Cardiac muscle cell (in vitro differentiated cells and primary cell): Measurements from ENCODE around the gene MYO5A. TPM values are rescaled to one million over a fixed set of nuclear protein-coding genes. Genes with fewer than 3 reads are reported as not detected.
A peak's percentile ranks its signal among the peaks of the same experiment; 100 is the strongest.
"Not testable (repeated sequence)": the region's sequence is repeated elsewhere in the genome, so short reads cannot be mapped to it uniquely, and the experiment has no call there.

Experiments
- DNase-seq, 2 donors: peaks; one replicate each; pipeline versions ENCODE4 v3.0.0 to v3.0.0-alpha.2; 2010 to 2017; ENCODE audit warnings: low read depth in 1 of 2, low spot score in 1 of 2
- H3K27ac ChIP-seq: fragments of 200-600 bp; sonication (generic); 2 replicates; pipeline ENCODE4 v1.5.1; 2016
- H3K27me3 ChIP-seq: fragments of 200-600 bp; sonication (generic); 2 replicates; pipeline ENCODE4 v1.6.0; 2016; ENCODE audit warnings: control low read depth
- H3K36me3 ChIP-seq: fragments of 200-600 bp; sonication (generic); 2 replicates; pipeline ENCODE4 v1.5.1; 2016; ENCODE audit warnings: control low read depth
- H3K4me1 ChIP-seq: fragments of 200-600 bp; sonication (generic); 2 replicates; pipeline ENCODE4 v1.8.1; 2017; ENCODE audit warnings: low read depth, mild to moderate bottlenecking, mixed run types
- H3K4me3 ChIP-seq: fragments of 200-600 bp; sonication (generic); 2 replicates; pipeline ENCODE4 v1.5.1; 2016; ENCODE audit warnings: mild to moderate bottlenecking
- H3K9me3 ChIP-seq: fragments of 200-600 bp; sonication (generic); 2 replicates; pipeline ENCODE4 v1.5.1; 2017; ENCODE audit warnings: low read depth, mild to moderate bottlenecking, control low read depth
- CTCF ChIP-seq: IDR thresholded peaks from 2 replicates; pipeline ENCODE4 v1.5.1; 2012; ENCODE audit warnings: low read depth, mild to moderate bottlenecking, low read length
- polyA plus RNA-seq: library from polyadenylated mRNA; unstranded; fragments of >200 nt; fragmentation: Nextera tagmentation; extraction: Ambion mirVana; gene quantifications from 2 replicates; pipeline ENCODE4 v1.2.1, GENCODE V29; 2016
- total RNA-seq: library from RNA; depleted of rRNA; stranded (reverse); fragments of >200 nt; gene quantifications from 2 replicates; pipeline ENCODE4 v1.2.3, GENCODE V29; 2016

Gene MYO5A
- total and polyA plus RNA-seq, 2 experiments from 2014 or later = 5.1 to 27.7 TPM

- Histone ChIP-seq H3K27me3 (no peaks in the 10 kb centered on the region), H3K4me3 (no peak overlapping the region), H3K36me3 (no peaks in the 10 kb centered on the region), H3K9me3 (no peaks in the 10 kb centered on the region), H3K4me1 (no peaks in the 10 kb centered on the region), H3K27ac (no peak overlapping the region)
- TF ChIP-seq CTCF = no peak
- no peak for DNase-seq
These were observed 11.7 kb downstream of the MYO5A start for GRCh38 chr15:52517014-52517413.

GRCh38 chr15:52515343-52515742 is 13.3 kb downstream of the MYO5A start:
- DNase-seq = no peak
- TF ChIP-seq CTCF = no peak

GRCh38 chr15:52514482-52514881 is 14.2 kb downstream of the MYO5A start:
- no peak for TF ChIP-seq CTCF
- H3K36me3 ChIP-seq = no peaks in the 10 kb centered on the region
- no peaks in the 10 kb centered on the region for H3K9me3 ChIP-seq
- no peaks in the 10 kb centered on the region for H3K4me1 ChIP-seq
- no peak overlapping the region for H3K27ac ChIP-seq
- DNase-seq = no peak
- no peaks in the 10 kb centered on the region for H3K27me3 ChIP-seq
- H3K4me3 ChIP-seq = no peak overlapping the region

More at GRCh38 chr15:52515343-52515742, 13.3 kb downstream of the MYO5A start:
- Histone ChIP-seq H3K36me3 (no peaks in the 10 kb centered on the region), H3K4me3 (no peak overlapping the region), H3K4me1 (no peaks in the 10 kb centered on the region), H3K9me3 (no peaks in the 10 kb centered on the region), H3K27me3 (no peaks in the 10 kb centered on the region), H3K27ac (no peak overlapping the region)

DNA sequence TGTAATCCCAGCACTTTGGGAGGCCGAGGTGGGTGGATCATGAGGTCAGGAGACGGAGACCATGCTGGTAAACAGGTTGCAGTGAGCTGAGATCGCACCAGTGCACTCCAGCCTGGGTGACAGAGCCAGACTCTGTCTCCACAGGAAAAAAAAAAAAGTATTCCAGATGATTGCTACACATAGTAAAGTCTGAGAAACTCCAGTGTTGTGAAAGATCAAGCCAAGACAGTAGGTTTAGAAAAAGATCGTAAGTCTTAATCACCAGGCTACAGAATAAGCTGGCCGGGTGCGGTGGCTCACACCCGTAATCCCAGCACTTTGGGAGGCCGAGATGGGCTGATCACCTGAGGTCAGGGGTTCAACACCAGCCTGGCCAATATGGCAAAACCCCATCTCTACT is 15.8 kb downstream of the MYO5A start:
- peak in 1 of 2 donors; percentile 10 for DNase-seq
- not testable (repeated sequence) for H3K27me3 ChIP-seq, H3K4me3 ChIP-seq, H3K4me1 ChIP-seq, H3K27ac ChIP-seq, H3K9me3 ChIP-seq, H3K36me3 ChIP-seq

DNA sequence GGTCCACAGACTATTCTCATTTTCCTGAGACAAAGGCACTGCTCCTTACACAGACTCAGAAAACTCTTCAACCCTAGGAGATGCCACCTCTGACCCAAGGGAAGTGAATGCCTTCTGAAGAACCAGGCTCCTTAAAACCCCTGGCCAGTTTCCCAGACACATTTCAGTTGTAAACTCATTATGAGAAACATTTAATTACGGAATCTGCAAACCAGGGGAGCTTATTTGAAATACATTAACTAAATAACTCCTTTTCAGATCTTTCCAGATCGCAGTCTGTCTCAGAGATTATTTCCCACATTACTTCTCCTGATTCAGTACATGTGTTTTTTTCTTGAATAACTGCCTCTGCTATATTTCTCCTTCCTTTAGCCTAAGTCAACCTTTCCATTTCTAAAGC is 17.6 kb downstream of the MYO5A start:
- DNase-seq = no peak
- Histone ChIP-seq H3K4me1 (no peaks in the 10 kb centered on the region), H3K36me3 (no peaks in the 10 kb centered on the region), H3K4me3 (no peak overlapping the region), H3K27me3 (no peaks in the 10 kb centered on the region), H3K9me3 (no peaks in the 10 kb centered on the region), H3K27ac (no peak overlapping the region)
- TF ChIP-seq CTCF = no peak

GRCh38 chr15:52509500-52510245 is 19.0 kb downstream of the MYO5A start:
- TF ChIP-seq CTCF = no peak
- DNase-seq = no peak

More at GRCh38 chr15:52509500-52510245, 19.0 kb downstream of the MYO5A start:
- Histone ChIP-seq H3K27me3 (no peaks in the 10 kb centered on the region), H3K27ac (no peak overlapping the region), H3K4me1 (no peaks in the 10 kb centered on the region), H3K36me3 (no peaks in the 10 kb centered on the region), H3K9me3 (no peaks in the 10 kb centered on the region), H3K4me3 (no peak overlapping the region)
